ENCODE results near the gene TIGD1. TPM values are rescaled to one million over a fixed set of nuclear protein-coding genes. Genes with fewer than 3 reads are reported as not detected.
"Not testable (repeated sequence)": the region's sequence is repeated elsewhere in the genome, so short reads cannot be mapped to it uniquely, and the experiment has no call there.

Gene TIGD1
- total RNA-seq, 1 experiment from 2014 or later: 6.0 TPM

DNA sequence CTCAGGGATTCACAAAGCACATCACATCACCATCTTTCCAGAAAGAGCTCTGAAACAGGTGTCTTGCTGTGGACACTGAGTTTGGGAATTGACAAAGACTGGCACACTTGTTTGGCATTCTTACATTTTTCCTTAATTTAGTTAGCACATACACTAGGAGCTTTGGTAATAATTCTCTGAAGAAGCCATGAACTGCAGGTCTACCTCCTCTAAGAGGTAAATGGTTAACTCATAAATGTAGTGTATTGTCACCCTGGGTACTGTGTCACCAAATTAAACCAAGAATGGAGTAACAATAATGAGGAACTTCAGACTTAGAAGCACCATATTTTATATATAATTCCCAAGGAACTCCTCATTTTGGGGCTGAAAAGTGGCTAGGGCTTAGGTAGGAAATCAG is 22.7 kb upstream of the TIGD1 start (continued):
- TF ChIP-seq FOSL1 (IDR thresholded peaks at IDR 0.05; ENCODE audit: low read depth) (no peak), ELF1 (IDR thresholded peaks at IDR 0.05; ENCODE audit: borderline replicate concordance, low read depth) (no peak), YY1 (IDR thresholded peaks at IDR 0.05; ENCODE audit: extremely low read depth, insufficient replicate concordance, low read depth, low read length) (no peak), MAX (IDR thresholded peaks at IDR 0.05) (no peak)

DNA sequence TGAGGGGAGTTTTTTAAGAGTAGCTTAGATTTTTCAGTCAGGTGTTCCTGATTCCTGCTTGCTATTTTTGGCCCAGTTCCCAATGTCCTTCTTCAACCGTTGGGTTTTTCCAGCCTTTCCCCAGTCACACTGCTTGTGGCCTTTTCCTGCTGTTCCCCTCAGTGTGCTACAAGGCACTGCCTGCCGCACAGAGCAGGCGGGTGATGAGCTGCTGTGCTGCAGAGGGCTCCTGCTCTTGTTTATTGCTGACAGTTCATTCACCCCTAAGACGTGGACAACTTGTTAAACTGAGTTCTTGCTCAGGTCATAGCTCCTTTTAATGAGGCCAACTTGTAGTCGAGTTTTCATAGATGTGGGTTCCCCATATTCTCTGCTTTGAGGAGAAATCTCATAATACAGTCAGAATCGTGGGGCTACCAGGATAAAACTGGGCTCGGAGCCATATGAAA is 20.7 kb upstream of the TIGD1 start:
- Histone ChIP-seq H3K9ac (ENCODE audit: low read length) (no peak overlapping the region), H3K27ac (ENCODE audit: low read depth, low read length) (no peak overlapping the region), H3K4me2 (ENCODE audit: low read length) (no peak overlapping the region), H2AFZ (ENCODE audit: low read depth, low read length, poor library complexity, severe bottlenecking) (no peak overlapping the region), H3K27me3 (ENCODE audit: insufficient read depth, low read length) (no peaks in the 10 kb centered on the region), H3K79me2 (ENCODE audit: insufficient read depth, low read length) (no peaks in the 10 kb centered on the region), H3K9me2 (ENCODE audit: insufficient read depth) (no peaks in the 10 kb centered on the region), H3K4me1 (ENCODE audit: control insufficient read depth in 1 of 2, insufficient read depth in 2 of 2, low read length in 2 of 2) (peaks cover 15 to 23% of the 10 kb centered on the region in 2 experiments), H4K20me1 (ENCODE audit: insufficient read depth) (no peaks in the 10 kb centered on the region), H3K9me3 (ENCODE audit: control insufficient read depth in 1 of 2, insufficient read depth in 1 of 2, low read depth in 1 of 2, low read length in 2 of 2) (no peaks in the 10 kb centered on the region), H3K4me3 (replicated peaks in 1 of 2; ENCODE audit: low read depth in 1 of 2, low read length in 2 of 2) (no peak overlapping the region), H3K36me3 (ENCODE audit: control insufficient read depth in 1 of 2, insufficient read depth in 2 of 2, low read length in 2 of 2) (peaks cover 13 to 37% of the 10 kb centered on the region in 2 experiments; a peak in 3 of 4 replicates)
- RAD21 ChIA-PET (ENCODE audit: low non-redundant PET in 1 of 2, low total read pairs in 2 of 2, uncharacterized antibody in 2 of 2, unreplicated experiment in 2 of 2): no interaction called here
- BruUV-seq (replicated peaks): no TSS peak
- TF ChIP-seq ZFX (IDR thresholded peaks at IDR 0.05): no peak
- no peak for TF ChIP-seq EGR1 (IDR thresholded peaks at IDR 0.05; ENCODE audit: low read depth)
- no peak for TF ChIP-seq SIN3A (IDR thresholded peaks at IDR 0.05; ENCODE audit: low read depth)
- no peak for TF ChIP-seq EZH2phosphoT487 (IDR thresholded peaks at IDR 0.05; ENCODE audit: borderline replicate concordance)
- no peak for TF ChIP-seq SRF (IDR thresholded peaks at IDR 0.05; ENCODE audit: low read depth)
- no peak for TF ChIP-seq CBX3 (IDR thresholded peaks at IDR 0.05; ENCODE audit: low read depth)
- no peak for ATAC-seq
- intact Hi-C loops (cut with micrococcal nuclease): no loop called here
- POLR2A ChIA-PET: no interaction called here
- no peak for DNase-seq (ENCODE audit: low read depth, low spot score)
- CTCF ChIA-PET: no interaction called here

DNA sequence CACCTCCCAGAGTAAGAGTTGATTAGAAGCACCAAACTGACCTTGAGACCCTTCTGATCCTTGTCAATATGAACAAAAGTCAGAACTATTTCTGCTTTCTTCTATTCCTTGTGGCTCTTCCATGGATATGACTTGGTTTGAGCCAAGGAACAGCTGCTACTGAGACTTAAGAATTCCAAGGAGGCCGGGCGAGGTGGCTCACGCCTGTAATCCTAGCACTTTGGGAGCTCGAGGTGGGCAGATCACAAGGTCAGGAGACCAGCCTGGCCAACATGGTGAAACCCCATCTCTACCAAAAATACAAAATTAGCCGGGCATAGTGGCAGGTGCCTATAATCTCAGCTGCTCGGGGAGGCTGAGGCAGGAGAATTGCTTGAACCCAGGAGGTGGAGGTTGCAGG is 20.1 kb upstream of the TIGD1 start:
- peaks cover 15 to 23% of the 10 kb centered on the region in 2 experiments for H3K4me1 ChIP-seq (ENCODE audit: control insufficient read depth in 1 of 2, insufficient read depth in 2 of 2, low read length in 2 of 2)
- H3K9ac ChIP-seq (ENCODE audit: low read length); H3K4me2 ChIP-seq (ENCODE audit: low read length); H3K9me3 ChIP-seq (ENCODE audit: control insufficient read depth in 1 of 2, insufficient read depth in 1 of 2, low read depth in 1 of 2, low read length in 2 of 2); H3K9me2 ChIP-seq (ENCODE audit: insufficient read depth); H3K4me3 ChIP-seq (replicated peaks in 1 of 2; ENCODE audit: low read depth in 1 of 2, low read length in 2 of 2); H3K27ac ChIP-seq (ENCODE audit: low read depth, low read length); RAD21 ChIA-PET (ENCODE audit: low non-redundant PET in 1 of 2, low total read pairs in 2 of 2, uncharacterized antibody in 2 of 2, unreplicated experiment in 2 of 2); H3K79me2 ChIP-seq (ENCODE audit: insufficient read depth, low read length); BruUV-seq (replicated peaks); ATAC-seq; H3K27me3 ChIP-seq (ENCODE audit: insufficient read depth, low read length); CTCF ChIA-PET; H4K20me1 ChIP-seq (ENCODE audit: insufficient read depth); H2AFZ ChIP-seq (ENCODE audit: low read depth, low read length, poor library complexity, severe bottlenecking); intact Hi-C loops (cut with micrococcal nuclease); DNase-seq (ENCODE audit: low read depth, low spot score): not testable (repeated sequence)
- POLR2A ChIA-PET: interaction anchor here (0.6 kb wide), 1 partner anchor 161 kb away, joined by 3 read pairs; no protein-coding TSS in a partner anchor
- H3K36me3 ChIP-seq (ENCODE audit: control insufficient read depth in 1 of 2, insufficient read depth in 2 of 2, low read length in 2 of 2): peaks cover 13 to 37% of the 10 kb centered on the region in 2 experiments; a peak in 3 of 4 replicates
